K562 (cell line): Measurements from ENCODE around the gene SERPINF2. TPM values are rescaled to one million over a fixed set of nuclear protein-coding genes. Genes with fewer than 3 reads are reported as not detected.
A peak's percentile ranks its signal among the peaks of the same experiment; 100 is the strongest.

Experiments
- BHLHE40 ChIP-seq: IDR thresholded peaks from 2 replicates; pipeline ENCODE4 v1.6.1; 2011; ENCODE audit warnings: low read length, improper control_type of control experiment
- GABPB1 ChIP-seq: sonication (generic); formaldehyde crosslinking; IDR thresholded peaks from 2 replicates; pipeline ENCODE4 v1.8.0; 2022; ENCODE audit warnings: mild to moderate bottlenecking, missing genetic modification reagents
- HMGXB4 ChIP-seq: sonication (generic); formaldehyde crosslinking; IDR thresholded peaks from 2 replicates; pipeline ENCODE4 v1.8.1; 2023; ENCODE audit warnings: mild to moderate bottlenecking, missing genetic modification reagents
- HNRNPL ChIP-seq: fragments of 200-400 bp; formaldehyde crosslinking; IDR thresholded peaks from 2 replicates; pipeline ENCODE4 v1.6.1; 2017; ENCODE audit warnings: low read depth, mild to moderate bottlenecking, low read length
- MGA ChIP-seq: fragments of 450-650 bp; IDR thresholded peaks from 2 replicates; pipeline ENCODE4 v1.6.1; 2016; ENCODE audit warnings: mild to moderate bottlenecking, moderate library complexity
- POLR2A ChIP-seq: fragments of 450-650 bp; conservative IDR thresholded peaks from 2 replicates; pipeline ENCODE4 v1.6.1; 2016
- TCF3 ChIP-seq: sonication (generic); formaldehyde crosslinking; IDR thresholded peaks from 2 replicates; pipeline ENCODE4 v1.4.0; 2020; ENCODE audit warnings: mild to moderate bottlenecking, missing genetic modification reagents
- ZNF431 ChIP-seq: sonication (generic); formaldehyde crosslinking; IDR thresholded peaks from 2 replicates; pipeline ENCODE4 v1.8.0; 2022; ENCODE audit warnings: mild to moderate bottlenecking, missing genetic modification reagents
- ZNF589 ChIP-seq: fragments of 200-800 bp; sonication (Bioruptor generic); IDR thresholded peaks from 2 replicates; pipeline ENCODE4 v1.6.1; 2016; ENCODE audit warnings: low read depth, missing genetic modification characterization, missing compliant biosample characterization
- ZNF740 ChIP-seq, 3 experiments: fragments of 200-800 bp in 1 of 3; sonication (Bioruptor generic) in 1 of 3; sonication (generic) in 1 of 3; formaldehyde crosslinking in 1 of 3; IDR thresholded peaks; 2 replicates each; pipeline versions ENCODE4 v1.6.1 to v1.8.0; 2016 to 2022; ENCODE audit warnings: mild to moderate bottlenecking in 2 of 3, missing compliant biosample characterization in 2 of 3, missing genetic modification characterization in 2 of 3, missing genetic modification reagents in 1 of 3
- ZNF77 ChIP-seq: fragments of 250-450 bp; sonication (Bioruptor Pico); IDR thresholded peaks from 2 replicates; pipeline ENCODE4 v1.5.0; 2020
- polyA plus RNA-seq, 8 experiments: library from polyadenylated mRNA; depleted of rRNA in 4 of 8; stranded (reverse) in 5 of 8; unstranded in 3 of 8; fragments of >200 nt; fragmentation: Nextera tagmentation in 2 of 8; fragmentation: Illumina TruSeq in 1 of 8; extraction: Ambion mirVana in 2 of 8; extraction: Trizol in 1 of 8; gene quantifications; 2 replicates each; pipeline versions ENCODE4 v1.2.1 to v1.2.3, GENCODE V29; 2011 to 2014; ENCODE audit warnings: inconsistent platforms in 1 of 8, missing spikeins in 1 of 8
- total RNA-seq, 7 experiments: library from RNA; depleted of rRNA in 6 of 7; stranded (reverse); fragments of >200 nt in 6 of 7; fragmentation: Illumina TruSeq in 2 of 7; extraction: Trizol in 2 of 7; gene quantifications; 2 replicates each; pipeline versions ENCODE4 v1.2.1 to v1.2.3, GENCODE V29; 2011 to 2021; ENCODE audit warnings: low replicate concordance in 1 of 7

SERPINF2 gene
- total and polyA plus RNA-seq, 9 of the 15 experiments (the other 6 are each of a cell fraction or from before 2014, with no cell fraction given) = 0.22 TPM; not detected in 8

- TF ChIP-seq MGA = peak; percentile 84
- no peak for TF ChIP-seq HMGXB4 (CRISPR knock-in tag)
- TF ChIP-seq TCF3 (CRISPR knock-in tag) = peak; percentile 66
- 0 out of 2 replicates have a peak, but pooled peaks have one; percentile 33 for TF ChIP-seq GABPB1 (CRISPR knock-in tag)
- no peak for TF ChIP-seq ZNF431 (CRISPR knock-in tag)
- no peak for TF ChIP-seq HNRNPL
- TF ChIP-seq ZNF77 (CRISPR knock-in tag) = no peak
- TF ChIP-seq BHLHE40 = peak; percentile 83
- TF ChIP-seq POLR2A = no peak; the same call in 1 of the 2 replicates
- TF ChIP-seq ZNF589 (CRISPR knock-in tag) = 0 out of 2 replicates have a peak, but pooled peaks have one; percentile 49
- TF ChIP-seq ZNF740 (CRISPR knock-in tag; IDR thresholded peaks at IDR 0.05) = 0 out of 2 replicates have a peak, but pooled peaks have one; percentile 41
- no peak for TF ChIP-seq ZNF740 (tag; IDR thresholded peaks at IDR 0.05)
Observed at GRCh38 chr17:1762901-1763898, 20.5 kb downstream of the SERPINF2 start (continued).
